ENCODE data around the gene HOMER2. TPM values are rescaled to one million over a fixed set of nuclear protein-coding genes. Genes with fewer than 3 reads are reported as not detected.

Gene HOMER2
- total RNA-seq, 1 donor from 2014 or later = 12.2 TPM

DNA sequence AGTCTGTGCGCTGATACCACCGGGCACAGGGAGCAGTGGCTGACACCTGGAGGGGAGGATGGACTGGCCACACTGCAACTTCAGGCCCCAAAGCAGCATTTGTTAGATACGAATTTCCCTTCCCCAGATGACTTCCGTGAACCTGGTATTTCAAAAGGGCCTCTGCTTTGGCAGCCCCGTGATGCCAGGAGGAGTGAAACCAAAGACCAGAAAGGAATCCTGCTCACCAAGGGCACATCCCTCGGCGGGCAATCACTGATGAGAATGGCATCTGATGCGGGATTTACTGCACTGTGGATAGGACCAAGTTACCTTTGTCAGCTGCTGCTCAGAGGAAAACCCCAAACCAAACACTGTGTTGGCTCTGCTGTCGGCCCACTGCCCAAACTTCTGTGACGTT, 77.6 kb downstream of the HOMER2 start:
- H4K20me1 ChIP-seq (ENCODE audit: insufficient read depth, low read length) = no peaks in the 10 kb centered on the region
- Mint-ChIP-seq H3K27ac (ENCODE audit: unreplicated experiment) (no peak overlapping the region), H3K4me1 (ENCODE audit: low read depth, unreplicated experiment) (peaks cover 13% of the 10 kb centered on the region), H3K9me3 (ENCODE audit: unreplicated experiment) (peaks cover 5% of the 10 kb centered on the region), H3K27me3 (ENCODE audit: low read depth, unreplicated experiment) (peaks cover 2% of the 10 kb centered on the region), H3K36me3 (ENCODE audit: low read depth, unreplicated experiment) (peaks cover 16% of the 10 kb centered on the region), H3K4me3 (ENCODE audit: unreplicated experiment) (no peak overlapping the region)
- TF ChIP-seq, protein P1, sequence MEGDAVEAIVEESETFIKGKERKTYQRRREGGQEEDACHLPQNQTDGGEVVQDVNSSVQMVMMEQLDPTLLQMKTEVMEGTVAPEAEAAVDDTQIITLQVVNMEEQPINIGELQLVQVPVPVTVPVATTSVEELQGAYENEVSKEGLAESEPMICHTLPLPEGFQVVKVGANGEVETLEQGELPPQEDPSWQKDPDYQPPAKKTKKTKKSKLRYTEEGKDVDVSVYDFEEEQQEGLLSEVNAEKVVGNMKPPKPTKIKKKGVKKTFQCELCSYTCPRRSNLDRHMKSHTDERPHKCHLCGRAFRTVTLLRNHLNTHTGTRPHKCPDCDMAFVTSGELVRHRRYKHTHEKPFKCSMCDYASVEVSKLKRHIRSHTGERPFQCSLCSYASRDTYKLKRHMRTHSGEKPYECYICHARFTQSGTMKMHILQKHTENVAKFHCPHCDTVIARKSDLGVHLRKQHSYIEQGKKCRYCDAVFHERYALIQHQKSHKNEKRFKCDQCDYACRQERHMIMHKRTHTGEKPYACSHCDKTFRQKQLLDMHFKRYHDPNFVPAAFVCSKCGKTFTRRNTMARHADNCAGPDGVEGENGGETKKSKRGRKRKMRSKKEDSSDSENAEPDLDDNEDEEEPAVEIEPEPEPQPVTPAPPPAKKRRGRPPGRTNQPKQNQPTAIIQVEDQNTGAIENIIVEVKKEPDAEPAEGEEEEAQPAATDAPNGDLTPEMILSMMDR (IDR thresholded peaks at IDR 0.05; ENCODE audit: insufficient read depth, low read depth, low read length) = no peak
- no peak for TF ChIP-seq EZH2 (IDR thresholded peaks at IDR 0.05; ENCODE audit: insufficient read depth, low read length)
- no peaks in the 10 kb centered on the region for H3K9me3 ChIP-seq (ENCODE audit: insufficient read depth, low read depth, low read length)
- no peak overlapping the region for H3K27ac ChIP-seq (ENCODE audit: low read depth, low read length)
- no peak overlapping the region for H3K4me3 ChIP-seq (ENCODE audit: insufficient read depth, low read depth, low read length)
- H3K27me3 ChIP-seq (ENCODE audit: insufficient read depth, low read length) = no peaks in the 10 kb centered on the region
- no peak overlapping the region for H3K9ac ChIP-seq (ENCODE audit: low read length)
- no peaks in the 10 kb centered on the region for H3K79me2 ChIP-seq (ENCODE audit: insufficient read depth, low read length)
- H2AFZ ChIP-seq (ENCODE audit: low read depth, low read length) = peak overlapping the region; percentile 38
- FAIRE-seq (no peak), DNase-seq (ENCODE audit: low read depth) (no peak)
- no peaks in the 10 kb centered on the region for H3K36me3 ChIP-seq (ENCODE audit: insufficient read depth, low read length)
- H3K4me1 ChIP-seq (ENCODE audit: insufficient read depth, low read length) = peaks cover 11% of the 10 kb centered on the region
- peak overlapping the region; percentile 79 for H3K4me2 ChIP-seq (ENCODE audit: low read length)

DNA sequence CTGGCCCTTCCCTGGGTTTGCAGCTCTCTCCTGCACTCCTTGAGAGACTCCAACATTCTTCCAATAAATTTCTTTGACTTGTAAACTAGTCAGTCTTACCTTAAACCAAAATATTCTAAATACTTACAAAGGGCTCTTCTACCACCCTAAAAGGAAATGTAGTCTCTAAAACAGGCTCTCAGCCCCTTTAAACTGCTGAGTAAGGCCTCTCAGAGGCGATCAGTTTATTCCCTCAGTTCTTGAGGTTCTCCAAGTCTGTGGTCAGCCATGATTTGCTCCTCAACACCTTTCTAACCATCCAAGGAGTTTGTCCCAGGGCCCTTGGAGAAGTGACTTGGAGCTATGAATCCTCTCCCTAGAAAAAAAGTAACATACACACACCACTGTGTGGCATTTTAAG, 78.3 kb downstream of the HOMER2 start:
- no peak for FAIRE-seq

More for the DNA sequence above, 78.3 kb downstream of the HOMER2 start:
- no peak overlapping the region for H2AFZ ChIP-seq (ENCODE audit: low read depth, low read length)
- H3K27me3 ChIP-seq (ENCODE audit: insufficient read depth, low read length) = no peaks in the 10 kb centered on the region
- no peak overlapping the region for H3K4me3 ChIP-seq (ENCODE audit: insufficient read depth, low read depth, low read length)
- Mint-ChIP-seq H3K9me3 (ENCODE audit: unreplicated experiment) (peaks cover 5% of the 10 kb centered on the region), H3K4me1 (ENCODE audit: low read depth, unreplicated experiment) (peaks cover 13% of the 10 kb centered on the region), H3K27ac (ENCODE audit: unreplicated experiment) (no peak overlapping the region), H3K4me3 (ENCODE audit: unreplicated experiment) (no peak overlapping the region), H3K27me3 (ENCODE audit: low read depth, unreplicated experiment) (peaks cover 2% of the 10 kb centered on the region), H3K36me3 (ENCODE audit: low read depth, unreplicated experiment) (peaks cover 16% of the 10 kb centered on the region)
- DNase-seq (ENCODE audit: low read depth) = no peak
- H3K4me1 ChIP-seq (ENCODE audit: insufficient read depth, low read length) = peaks cover 11% of the 10 kb centered on the region
- H3K27ac ChIP-seq (ENCODE audit: low read depth, low read length) = no peak overlapping the region
- H3K4me2 ChIP-seq (ENCODE audit: low read length) = no peak overlapping the region
- no peak overlapping the region for H3K9ac ChIP-seq (ENCODE audit: low read length)
- no peaks in the 10 kb centered on the region for H3K79me2 ChIP-seq (ENCODE audit: insufficient read depth, low read length)
- TF ChIP-seq, protein P1 (IDR thresholded peaks at IDR 0.05; ENCODE audit: insufficient read depth, low read depth, low read length) = no peak
- no peak for TF ChIP-seq EZH2 (IDR thresholded peaks at IDR 0.05; ENCODE audit: insufficient read depth, low read length)
- H3K36me3 ChIP-seq (ENCODE audit: insufficient read depth, low read length) = no peaks in the 10 kb centered on the region
- no peaks in the 10 kb centered on the region for H4K20me1 ChIP-seq (ENCODE audit: insufficient read depth, low read length)
- H3K9me3 ChIP-seq (ENCODE audit: insufficient read depth, low read depth, low read length) = no peaks in the 10 kb centered on the region
